DND-41 (cell line): ENCODE data around the gene SPAG5.

Experiments used
- CTCF ChIP-seq: IDR thresholded peaks from 2 replicates; pipeline ENCODE4 v1.5.1; 2012; ENCODE audit warnings: borderline replicate concordance, low read length, moderate library complexity, mild to moderate bottlenecking; ENCODE audit not compliant: poor library complexity, severe bottlenecking; ENCODE audit errors: extremely low read depth
- EZH2 ChIP-seq: IDR thresholded peaks from 3 replicates; pipeline ENCODE4 v1.6.1; 2012; ENCODE audit warnings: borderline replicate concordance, low read depth, mild to moderate bottlenecking, moderate library complexity, low read length, inconsistent platforms; ENCODE audit not compliant: severe bottlenecking

GRCh38 chr17:28577466-28577824 is 21.4 kb downstream of the SPAG5 start:
- TF ChIP-seq CTCF (no peak), EZH2 (no peak)
